HepG2 (cell line): ENCODE results near the gene PAQR5. TPM values are rescaled to one million over a fixed set of nuclear protein-coding genes. Genes with fewer than 3 reads are reported as not detected.

Experiments used
- AGO2 ChIP-seq: fragments of 200-400 bp; formaldehyde crosslinking; optimal IDR thresholded peaks from 2 replicates; pipeline ENCODE3; 2017; ENCODE audit warnings: mild to moderate bottlenecking, low read depth, low read length, moderate library complexity
- GMEB1 ChIP-seq: sonication (generic); formaldehyde crosslinking; IDR thresholded peaks from 2 replicates; pipeline ENCODE4 v1.5.1; 2020; ENCODE audit warnings: missing genetic modification reagents, mild to moderate bottlenecking, borderline replicate concordance
- KLF12 ChIP-seq: sonication (generic); formaldehyde crosslinking; IDR thresholded peaks from 2 replicates; pipeline ENCODE4 v1.4.0; 2020; ENCODE audit warnings: missing genetic modification reagents, borderline replicate concordance
- MEIS2 ChIP-seq: sonication (generic); formaldehyde crosslinking; IDR thresholded peaks from 2 replicates; pipeline ENCODE4 v1.9.0; 2021; ENCODE audit warnings: mild to moderate bottlenecking, missing genetic modification reagents
- PHF8 ChIP-seq: sonication (generic); formaldehyde crosslinking; IDR thresholded peaks from 2 replicates; pipeline ENCODE4 v1.5.0; 2020; ENCODE audit warnings: missing genetic modification reagents
- POLR2A ChIP-seq, 2 experiments: IDR thresholded peaks; 2 replicates each; pipeline ENCODE4 v1.6.1; 2011; ENCODE audit warnings: low read depth in 2 of 2, low read length in 2 of 2, mild to moderate bottlenecking in 1 of 2, moderate library complexity in 1 of 2; ENCODE audit not compliant: insufficient read depth in 1 of 2
- SP140L ChIP-seq: sonication (generic); formaldehyde crosslinking; IDR thresholded peaks from 2 replicates; pipeline ENCODE4 v1.4.0; 2020; ENCODE audit warnings: missing genetic modification reagents, borderline replicate concordance
- ZBED4 ChIP-seq: sonication (generic); formaldehyde crosslinking; IDR thresholded peaks from 2 replicates; pipeline ENCODE4 v1.4.0; 2020; ENCODE audit warnings: missing genetic modification reagents, borderline replicate concordance
- ZNF260 ChIP-seq: sonication (generic); formaldehyde crosslinking; IDR thresholded peaks from 2 replicates; pipeline ENCODE4 v1.4.0; 2020; ENCODE audit warnings: missing genetic modification reagents, low read depth, mild to moderate bottlenecking, borderline replicate concordance
- ZNF557 ChIP-seq: sonication (generic); formaldehyde crosslinking; IDR thresholded peaks from 2 replicates; pipeline ENCODE4 v1.4.0; 2020; ENCODE audit warnings: missing genetic modification reagents
- polyA plus RNA-seq, 8 experiments: library from polyadenylated mRNA; depleted of rRNA in 3 of 8; stranded (reverse) in 7 of 8; unstranded in 1 of 8; fragments of >200 nt; fragmentation: Illumina TruSeq in 4 of 8; extraction: Trizol in 4 of 8; gene quantifications; 2 replicates each; pipeline versions ENCODE4 v1.2.1 to v1.2.3, GENCODE V29; 2011 to 2016; ENCODE audit warnings: low read depth in 4 of 8, missing spikeins in 1 of 8, mixed read lengths in 1 of 8; ENCODE audit not compliant: insufficient read depth in 1 of 8
- total RNA-seq, 5 experiments: library from RNA; depleted of rRNA; stranded (reverse); fragments of >200 nt; fragmentation: Illumina TruSeq; extraction: Trizol; gene quantifications; 2 replicates each; pipeline ENCODE4 v1.2.3, GENCODE V29; 2016; ENCODE audit warnings: low read depth in 1 of 5

PAQR5 gene
- total and polyA plus RNA-seq, 2 of the 13 experiments (the other 11 are each of a cell fraction or from before 2014, with no cell fraction given) = 0.53 to 1.3 TPM

- no peak for TF ChIP-seq ZBED4 (CRISPR knock-in tag)
- peak; percentile 15; the same call in 1 of the 2 replicates for TF ChIP-seq PHF8 (CRISPR knock-in tag)
- no peak for TF ChIP-seq GMEB1
- no peak for TF ChIP-seq ZNF557 (CRISPR knock-in tag)
- 0 out of 2 replicates have a peak, but pooled peaks have one; percentile 8 for TF ChIP-seq MEIS2 (CRISPR knock-in tag)
- TF ChIP-seq KLF12 = 0 out of 2 replicates have a peak, but pooled peaks have one; percentile 3
- TF ChIP-seq POLR2A (IDR thresholded peaks at IDR 0.05; ENCODE audit: insufficient read depth in 1 of 2, low read depth in 2 of 2, low read length in 2 of 2) = peak in 1 of 2 experiments; percentile 53; a peak in 2 of 4 replicates
- TF ChIP-seq AGO2 = peak; percentile 53
- no peak for TF ChIP-seq ZNF260
- no peak for TF ChIP-seq SP140L (CRISPR knock-in tag)
These were observed 116.0 kb downstream of the PAQR5 start (continued) for GRCh38 chr15:69414701-69415167.
